PFSK-1 (cell line): ENCODE data around the gene PANX2.

Source experiments
- FOXP2 ChIP-seq: optimal IDR thresholded peaks from 2 replicates; pipeline ENCODE3; 2011; ENCODE audit warnings: borderline replicate concordance, control low read depth, inconsistent platforms; ENCODE audit not compliant: insufficient read depth; ENCODE audit errors: extremely low read length, extremely low read depth
- POLR2AphosphoS5 ChIP-seq: IDR thresholded peaks from 2 replicates; pipeline ENCODE4 v1.6.1; 2012; ENCODE audit warnings: low read depth, mild to moderate bottlenecking, control low read depth, low read length, moderate library complexity
- SIN3A ChIP-seq: IDR thresholded peaks from 2 replicates; pipeline ENCODE4 v1.6.1; 2012; ENCODE audit warnings: mild to moderate bottlenecking, low read length, moderate library complexity, borderline replicate concordance; ENCODE audit not compliant: insufficient read depth
- TAF1 ChIP-seq: IDR thresholded peaks from 2 replicates; pipeline ENCODE4 v1.6.1; 2012; ENCODE audit warnings: low read length, control low read depth, borderline replicate concordance; ENCODE audit not compliant: insufficient read depth
- TF ChIP-seq, protein P1 (sequence below), 2 experiments: IDR thresholded peaks; 2 replicates each; pipeline versions ENCODE4 v1.6.1 to v1.8.0; 2011 to 2012; ENCODE audit warnings: low read depth in 2 of 2, low read length in 2 of 2, control low read depth in 1 of 2, inconsistent platforms in 1 of 2, mild to moderate bottlenecking in 1 of 2, moderate library complexity in 1 of 2; ENCODE audit not compliant: insufficient read depth in 1 of 2

PANX2 gene

DNA sequence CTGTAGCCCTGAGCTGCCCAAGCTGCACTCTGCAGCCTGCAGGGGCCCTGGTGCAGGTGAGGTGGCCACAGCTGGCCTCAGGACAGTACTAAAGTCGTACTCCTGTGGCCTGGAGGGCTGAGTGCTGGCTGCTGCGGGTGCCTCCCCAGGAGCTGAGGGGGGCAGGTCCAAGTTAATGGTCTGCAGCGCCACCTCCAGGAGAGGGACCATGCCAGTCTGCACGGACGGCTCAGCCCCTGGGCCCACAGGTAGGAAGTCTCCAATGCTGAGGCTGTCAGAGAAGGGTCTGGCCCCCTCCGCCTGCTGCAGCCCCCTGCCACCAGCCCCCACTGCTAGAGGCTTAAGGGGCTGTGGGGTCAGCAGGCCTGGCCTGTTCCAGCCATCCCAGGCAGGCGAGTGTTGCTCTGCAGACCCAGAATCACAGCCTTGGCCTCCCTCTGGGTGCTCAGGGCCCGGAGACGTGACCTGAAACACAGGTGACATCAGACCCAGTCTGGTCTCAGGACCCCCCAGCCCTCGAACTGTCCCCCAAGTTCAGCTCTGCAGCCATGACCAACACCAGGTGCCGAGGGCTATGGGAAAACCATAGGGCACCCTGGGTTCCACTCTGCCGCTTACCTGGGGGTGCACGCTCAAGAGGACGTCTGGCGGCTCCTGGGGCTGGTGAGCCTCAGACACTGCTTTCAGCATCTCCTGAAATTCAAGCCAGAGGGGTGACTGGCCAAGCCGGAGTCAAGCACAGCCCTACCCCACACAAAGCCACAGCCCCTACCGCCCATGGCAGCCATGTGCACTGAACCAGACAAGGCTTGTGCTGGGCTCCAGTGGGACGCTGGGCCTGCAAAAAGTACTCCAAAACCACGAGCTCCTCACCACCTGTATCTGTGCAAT lies 51.1 kb downstream of the PANX2 start:
- TF ChIP-seq POLR2AphosphoS5 (no peak), SIN3A (no peak), FOXP2 (no peak), TAF1 (no peak)
- TF ChIP-seq, protein P1, sequence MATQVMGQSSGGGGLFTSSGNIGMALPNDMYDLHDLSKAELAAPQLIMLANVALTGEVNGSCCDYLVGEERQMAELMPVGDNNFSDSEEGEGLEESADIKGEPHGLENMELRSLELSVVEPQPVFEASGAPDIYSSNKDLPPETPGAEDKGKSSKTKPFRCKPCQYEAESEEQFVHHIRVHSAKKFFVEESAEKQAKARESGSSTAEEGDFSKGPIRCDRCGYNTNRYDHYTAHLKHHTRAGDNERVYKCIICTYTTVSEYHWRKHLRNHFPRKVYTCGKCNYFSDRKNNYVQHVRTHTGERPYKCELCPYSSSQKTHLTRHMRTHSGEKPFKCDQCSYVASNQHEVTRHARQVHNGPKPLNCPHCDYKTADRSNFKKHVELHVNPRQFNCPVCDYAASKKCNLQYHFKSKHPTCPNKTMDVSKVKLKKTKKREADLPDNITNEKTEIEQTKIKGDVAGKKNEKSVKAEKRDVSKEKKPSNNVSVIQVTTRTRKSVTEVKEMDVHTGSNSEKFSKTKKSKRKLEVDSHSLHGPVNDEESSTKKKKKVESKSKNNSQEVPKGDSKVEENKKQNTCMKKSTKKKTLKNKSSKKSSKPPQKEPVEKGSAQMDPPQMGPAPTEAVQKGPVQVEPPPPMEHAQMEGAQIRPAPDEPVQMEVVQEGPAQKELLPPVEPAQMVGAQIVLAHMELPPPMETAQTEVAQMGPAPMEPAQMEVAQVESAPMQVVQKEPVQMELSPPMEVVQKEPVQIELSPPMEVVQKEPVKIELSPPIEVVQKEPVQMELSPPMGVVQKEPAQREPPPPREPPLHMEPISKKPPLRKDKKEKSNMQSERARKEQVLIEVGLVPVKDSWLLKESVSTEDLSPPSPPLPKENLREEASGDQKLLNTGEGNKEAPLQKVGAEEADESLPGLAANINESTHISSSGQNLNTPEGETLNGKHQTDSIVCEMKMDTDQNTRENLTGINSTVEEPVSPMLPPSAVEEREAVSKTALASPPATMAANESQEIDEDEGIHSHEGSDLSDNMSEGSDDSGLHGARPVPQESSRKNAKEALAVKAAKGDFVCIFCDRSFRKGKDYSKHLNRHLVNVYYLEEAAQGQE (IDR thresholded peaks at IDR 0.05; ENCODE audit: insufficient read depth in 1 of 2, low read depth in 2 of 2, low read length in 2 of 2): no peak

DNA sequence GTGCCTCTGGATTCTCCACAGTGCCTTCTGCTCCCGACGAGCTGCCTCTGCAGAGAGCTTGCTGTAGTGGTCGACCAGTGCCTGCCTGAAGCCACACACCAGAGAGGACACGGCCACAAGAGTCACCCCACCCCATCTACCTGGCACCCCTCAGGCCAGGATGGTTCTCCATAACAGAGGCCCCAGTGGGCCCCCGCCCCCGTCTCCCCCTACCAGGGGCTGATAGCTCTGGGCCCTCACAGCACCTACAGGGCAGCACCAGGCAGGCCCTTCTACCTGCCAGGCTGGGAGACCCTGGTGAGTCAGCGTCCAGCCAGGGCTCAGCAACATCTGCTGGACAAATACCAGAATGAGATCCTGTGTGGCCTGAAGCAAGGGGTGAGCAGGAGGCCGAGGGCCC lies 52.0 kb downstream of the PANX2 start:
- no peak for TF ChIP-seq FOXP2
- TF ChIP-seq, protein P1 (IDR thresholded peaks at IDR 0.05; ENCODE audit: insufficient read depth in 1 of 2, low read depth in 2 of 2, low read length in 2 of 2): no peak
- no peak for TF ChIP-seq TAF1
- TF ChIP-seq SIN3A: no peak
- TF ChIP-seq POLR2AphosphoS5: no peak

DNA sequence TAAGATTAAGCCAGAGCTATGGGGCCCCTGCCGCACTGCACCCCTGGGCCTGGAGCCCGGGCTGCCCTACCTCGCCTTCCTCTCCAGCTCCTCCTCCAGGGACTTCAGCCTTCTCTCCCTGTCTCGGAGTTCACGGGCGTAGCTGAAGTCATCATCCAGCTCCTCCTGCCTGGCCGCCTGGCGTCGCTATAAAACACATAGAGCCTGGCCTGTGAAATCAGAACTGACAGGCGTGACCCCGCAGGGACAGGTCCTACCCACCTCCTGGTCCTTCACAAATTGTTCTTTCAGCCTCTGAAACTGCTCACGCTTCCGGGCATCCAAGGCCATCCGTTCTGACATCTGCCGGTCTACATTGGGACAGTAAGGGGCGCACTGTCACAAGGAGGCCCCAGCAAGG lies 53.5 kb downstream of the PANX2 start:
- TF ChIP-seq TAF1: no peak
- no peak for TF ChIP-seq FOXP2
- no peak for TF ChIP-seq SIN3A
- TF ChIP-seq POLR2AphosphoS5: no peak
- TF ChIP-seq, protein P1 (IDR thresholded peaks at IDR 0.05; ENCODE audit: insufficient read depth in 1 of 2, low read depth in 2 of 2, low read length in 2 of 2): no peak

DNA sequence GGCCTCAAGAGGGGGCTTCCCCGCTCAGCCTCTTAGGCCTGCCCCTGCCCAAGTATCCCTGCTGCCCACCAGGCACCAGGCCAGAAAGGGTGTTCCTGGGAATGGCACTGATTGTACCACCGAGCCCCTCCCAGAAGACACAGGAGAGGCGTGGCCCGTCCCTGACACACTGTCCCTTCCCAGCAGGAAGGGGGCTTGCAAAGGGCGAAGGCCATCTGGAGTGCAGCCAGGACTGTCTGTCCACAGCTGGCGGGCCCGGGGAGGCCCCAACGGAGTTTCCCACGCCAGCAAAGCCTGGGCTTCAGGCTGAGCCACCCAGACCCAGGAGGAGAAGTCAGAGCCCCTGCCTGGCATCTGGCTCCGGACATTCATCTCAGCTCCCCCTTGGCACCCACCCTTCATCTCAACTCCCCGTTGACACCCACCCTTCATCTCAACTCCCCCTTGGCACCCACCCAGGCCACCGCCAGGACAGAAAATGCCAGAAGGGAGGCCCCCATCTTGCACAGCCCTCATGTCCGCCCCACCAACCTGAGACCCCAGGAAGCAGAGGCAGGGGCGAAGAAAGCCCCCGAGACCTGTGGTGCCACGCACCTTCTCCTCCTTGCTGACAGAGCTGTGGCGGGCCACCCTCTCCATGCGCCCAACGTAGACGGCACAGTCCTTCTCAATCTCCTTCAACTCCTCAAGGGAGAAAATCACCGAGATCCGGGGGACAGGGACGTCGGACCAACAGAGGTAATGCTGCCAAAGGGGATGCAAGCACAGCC lies 54.9 kb downstream of the PANX2 start:
- no peak for TF ChIP-seq FOXP2
- TF ChIP-seq TAF1: no peak
- TF ChIP-seq POLR2AphosphoS5: no peak
- TF ChIP-seq, protein P1 (IDR thresholded peaks at IDR 0.05; ENCODE audit: insufficient read depth in 1 of 2, low read depth in 2 of 2, low read length in 2 of 2): no peak
- TF ChIP-seq SIN3A: no peak
